Osteoblast (primary cell): ENCODE measurements around the gene ATXN10. TPM values are rescaled to one million over a fixed set of nuclear protein-coding genes. Genes with fewer than 3 reads are reported as not detected.

Experiments used
- DNase-seq: peaks from one replicate; pipeline ENCODE4 v3.0.0; 2011; ENCODE audit warnings: low spot score, mixed read lengths; ENCODE audit not compliant: insufficient read length; ENCODE audit errors: missing footprints
- H2AFZ ChIP-seq: 2 replicates; pipeline ENCODE4 v1.6.0; 2011; ENCODE audit warnings: mild to moderate bottlenecking, low read length
- H3K27ac ChIP-seq: 2 replicates; pipeline ENCODE4 v1.5.1; 2011; ENCODE audit warnings: mild to moderate bottlenecking, low read depth, low read length, moderate library complexity
- H3K27me3 ChIP-seq: 2 replicates; pipeline ENCODE4 v1.6.0; 2012; ENCODE audit warnings: mild to moderate bottlenecking, control low read depth, inconsistent platforms, low read length, moderate library complexity; ENCODE audit not compliant: insufficient read depth
- H3K36me3 ChIP-seq: 2 replicates; pipeline ENCODE4 v1.5.1; 2011; ENCODE audit warnings: mild to moderate bottlenecking, low read length, control low read depth, moderate library complexity; ENCODE audit not compliant: insufficient read depth
- H3K4me1 ChIP-seq: 2 replicates; pipeline ENCODE4 v1.5.1; 2011; ENCODE audit warnings: mild to moderate bottlenecking, low read length, control low read depth, moderate library complexity; ENCODE audit not compliant: insufficient read depth
- H3K4me2 ChIP-seq: 2 replicates; pipeline ENCODE4 v1.6.0; 2011; ENCODE audit warnings: mild to moderate bottlenecking, low read length; ENCODE audit not compliant: insufficient read depth
- H3K4me3 ChIP-seq: fragments of 200-600 bp; sonication (generic); 3 replicates; pipeline ENCODE4 v1.5.1; 2012; ENCODE audit warnings: mild to moderate bottlenecking, low read length, inconsistent platforms; ENCODE audit not compliant: insufficient read depth
- H3K79me2 ChIP-seq: 2 replicates; pipeline ENCODE4 v1.6.0; 2012; ENCODE audit warnings: mild to moderate bottlenecking, low read length, control low read depth, inconsistent platforms; ENCODE audit not compliant: insufficient read depth
- H3K9me3 ChIP-seq: 2 replicates; pipeline ENCODE4 v1.5.1; 2011; ENCODE audit warnings: low read depth, low read length, control low read depth
- H4K20me1 ChIP-seq: 2 replicates; pipeline ENCODE4 v1.6.0; 2012; ENCODE audit warnings: mild to moderate bottlenecking, low read length, control low read depth; ENCODE audit not compliant: insufficient read depth
- CTCF ChIP-seq: IDR thresholded peaks from 2 replicates; pipeline ENCODE4 v1.5.1; 2011; ENCODE audit warnings: mild to moderate bottlenecking, low read depth, low read length, moderate library complexity; ENCODE audit errors: extremely low read depth
- total RNA-seq: library from RNA; depleted of rRNA; stranded (reverse); fragments of >200 nt; gene quantifications from 2 replicates; pipeline ENCODE4 v1.2.3, GENCODE V29; 2012

The ATXN10 gene
- total RNA-seq, 1 donor, result 138 TPM

GRCh38 chr22:45638197-45638596, 33.4 kb upstream of the ATXN10 start:
- H3K9me3 ChIP-seq, result no peaks in the 10 kb centered on the region
- H3K79me2 ChIP-seq, result no peaks in the 10 kb centered on the region
- H2AFZ ChIP-seq, result no peak overlapping the region
- peaks cover 6% of the 10 kb centered on the region for H3K27me3 ChIP-seq
- no peaks in the 10 kb centered on the region for H4K20me1 ChIP-seq
- H3K36me3 ChIP-seq, result no peaks in the 10 kb centered on the region
- H3K4me2 ChIP-seq, result no peak overlapping the region
- no peak overlapping the region for H3K4me3 ChIP-seq
- H3K27ac ChIP-seq, result no peak overlapping the region
- H3K4me1 ChIP-seq, result peaks cover 8% of the 10 kb centered on the region
- TF ChIP-seq CTCF, result no peak
- DNase-seq, result no peak

GRCh38 chr22:45638834-45639746, 32.5 kb upstream of the ATXN10 start:
- peak; percentile 93 for DNase-seq
- H3K4me1 ChIP-seq, result peaks cover 8% of the 10 kb centered on the region
- H3K4me3 ChIP-seq, result peak overlapping the region; percentile 56
- no peaks in the 10 kb centered on the region for H3K79me2 ChIP-seq
- peaks cover 2% of the 10 kb centered on the region for H3K27me3 ChIP-seq
- no peaks in the 10 kb centered on the region for H3K36me3 ChIP-seq
- H3K4me2 ChIP-seq, result peak overlapping the region; percentile 65
- H2AFZ ChIP-seq, result peak overlapping the region; percentile 77
- H3K27ac ChIP-seq, result no peak overlapping the region
- no peak for TF ChIP-seq CTCF
- H4K20me1 ChIP-seq, result no peaks in the 10 kb centered on the region
- H3K9me3 ChIP-seq, result no peaks in the 10 kb centered on the region

- H3K4me1 ChIP-seq, result peaks cover 8% of the 10 kb centered on the region
- H3K27ac ChIP-seq, result no peak overlapping the region
These were observed 31.9 kb upstream of the ATXN10 start for GRCh38 chr22:45639747-45640102.

More at GRCh38 chr22:45639747-45640102, 31.9 kb upstream of the ATXN10 start:
- no peaks in the 10 kb centered on the region for H3K79me2 ChIP-seq
- H3K9me3 ChIP-seq, result no peaks in the 10 kb centered on the region
- H3K4me3 ChIP-seq, result no peak overlapping the region
- no peaks in the 10 kb centered on the region for H4K20me1 ChIP-seq
- H2AFZ ChIP-seq, result peak overlapping the region; percentile 77
- H3K27me3 ChIP-seq, result peaks cover 2% of the 10 kb centered on the region
- no peak for DNase-seq
- H3K4me2 ChIP-seq, result no peak overlapping the region
- TF ChIP-seq CTCF, result no peak
- H3K36me3 ChIP-seq, result no peaks in the 10 kb centered on the region
